HG03575 (cell line): ENCODE results near the gene TSPAN19.

ENCODE experiments used
- ATAC-seq: cut with Tn5 transposase; IDR thresholded peaks from one replicate; pipeline ENCODE4 v1.9.1; 2021; ENCODE audit not compliant: unreplicated experiment, insufficient number of reproducible peaks, low FRiP score; ENCODE audit errors: extremely low read depth

The TSPAN19 gene

GRCh38 chr12:85036234-85036707 is at the start of gene TSPAN19, which contains the start of gene LRRIQ1:
Gene TSPAN19, minus strand, starts transcription at chr12:85036277. Its CDS starts 6,331 bp downstream, at chr12:85029946.
Gene LRRIQ1, plus strand, starts transcription at chr12:85036351. Its CDS starts 1,826 bp downstream, at chr12:85038177.
- ATAC-seq: peak; percentile 99

GRCh38 chr12:85085066-85085465 is 49.0 kb upstream of the TSPAN19 start:
- no peak for ATAC-seq

- peak; percentile 72 for ATAC-seq
Observed at GRCh38 chr12:85076688-85077430, 40.8 kb upstream of the TSPAN19 start.

GRCh38 chr12:85072826-85073225 is 36.7 kb upstream of the TSPAN19 start:
- no peak for ATAC-seq

- no peak for ATAC-seq
Observed at GRCh38 chr12:85065837-85066482, 29.9 kb upstream of the TSPAN19 start.

- no peak for ATAC-seq
Observed at GRCh38 chr12:85060916-85061315, 24.8 kb upstream of the TSPAN19 start.

GRCh38 chr12:85059594-85059993 is 23.5 kb upstream of the TSPAN19 start:
- ATAC-seq: no peak

GRCh38 chr12:85058339-85058738 is 22.3 kb upstream of the TSPAN19 start:
- no peak for ATAC-seq

- no peak for ATAC-seq
Observed at GRCh38 chr12:85057370-85057963, 21.4 kb upstream of the TSPAN19 start.

- no peak for ATAC-seq
Observed at GRCh38 chr12:85043829-85044228, 7.8 kb upstream of the TSPAN19 start.

- no peak for ATAC-seq
Observed at GRCh38 chr12:85041395-85041794, 5.3 kb upstream of the TSPAN19 start.

GRCh38 chr12:85036733-85037132 is 656 bp upstream of the TSPAN19 start:
- ATAC-seq: no peak

GRCh38 chr12:85029456-85029855 is 6.6 kb downstream of the TSPAN19 start:
- ATAC-seq: no peak

- ATAC-seq: no peak
Observed at GRCh38 chr12:85018098-85018497, 18.0 kb downstream of the TSPAN19 start.

GRCh38 chr12:85017618-85018017 is 18.5 kb downstream of the TSPAN19 start:
- ATAC-seq: no peak

GRCh38 chr12:85017133-85017532 is 18.9 kb downstream of the TSPAN19 start:
- ATAC-seq: no peak

GRCh38 chr12:85016413-85016812 is 19.7 kb downstream of the TSPAN19 start:
- ATAC-seq: no peak

GRCh38 chr12:85007836-85008235 is 28.2 kb downstream of the TSPAN19 start:
- ATAC-seq: no peak

- ATAC-seq: no peak
Observed at GRCh38 chr12:85006206-85006605, 29.9 kb downstream of the TSPAN19 start.

- no peak for ATAC-seq
Observed at GRCh38 chr12:85005615-85006014, 30.5 kb downstream of the TSPAN19 start.
